Activated B cell treated with CpG ODN at 0.5 μM for 24 hours (primary cell): ENCODE results near the gene SDSL. TPM values are rescaled to one million over a fixed set of nuclear protein-coding genes. Genes with fewer than 3 reads are reported as not detected.

Experiments used
- ATAC-seq: fragments of 200-7000 bp; cut with Tn5 transposase; one replicate; pipeline ENCODE4 v1.10.0; 2021; ENCODE audit warnings: low read depth, mild to moderate bottlenecking, moderate library complexity
- CTCF ChIA-PET: fragments of 350-600 bp; sonication (Branson Sonifier 250); formaldehyde crosslinking; loops from one replicate; lab custom pipeline; 2021; ENCODE audit warnings: antibody characterized with exemption; lab: Charles Lee
- POLR2A ChIA-PET: fragments of 350-600 bp; sonication (Branson Sonifier 250); formaldehyde crosslinking; loops from one replicate; lab custom pipeline; 2021; ENCODE audit warnings: antibody characterized with exemption; lab: Charles Lee
- DNase-seq: peaks from one replicate; pipeline ENCODE4 v3.0.0; 2022
- H3K27ac Mint-ChIP-seq: one replicate; pipeline ENCODE4 v1.8.0; 2020; ENCODE audit warnings: mixed read lengths
- H3K27me3 Mint-ChIP-seq: one replicate; pipeline ENCODE4 v1.8.0; 2021; ENCODE audit warnings: mixed read lengths
- H3K36me3 Mint-ChIP-seq: one replicate; pipeline ENCODE4 v1.8.0; 2021; ENCODE audit warnings: low read depth, mixed read lengths
- H3K4me1 Mint-ChIP-seq: one replicate; pipeline ENCODE4 v1.8.0; 2021; ENCODE audit warnings: mixed read lengths
- H3K4me3 Mint-ChIP-seq: one replicate; pipeline ENCODE4 v1.8.0; 2020; ENCODE audit warnings: mild to moderate bottlenecking, mixed read lengths
- H3K9me3 Mint-ChIP-seq: one replicate; pipeline ENCODE4 v1.8.0; 2020; ENCODE audit warnings: mixed read lengths
- intact Hi-C: fragments of 100-400 bp; cut with micrococcal nuclease; formaldehyde crosslinking; loops from one replicate; pipeline ENCODE4 v1.15.1; 2024
- total RNA-seq: library from RNA; stranded (reverse); gene quantifications from 2 replicates; pipeline ENCODE4 v1.2.3, GENCODE V29; 2022
- TF ChIP-seq, protein P1 (sequence below): fragments of 200-600 bp; IDR thresholded peaks from one replicate; pipeline ENCODE4 v1.8.0; 2022; ENCODE audit warnings: antibody characterized with exemption, mild to moderate bottlenecking

SDSL gene, protein sequence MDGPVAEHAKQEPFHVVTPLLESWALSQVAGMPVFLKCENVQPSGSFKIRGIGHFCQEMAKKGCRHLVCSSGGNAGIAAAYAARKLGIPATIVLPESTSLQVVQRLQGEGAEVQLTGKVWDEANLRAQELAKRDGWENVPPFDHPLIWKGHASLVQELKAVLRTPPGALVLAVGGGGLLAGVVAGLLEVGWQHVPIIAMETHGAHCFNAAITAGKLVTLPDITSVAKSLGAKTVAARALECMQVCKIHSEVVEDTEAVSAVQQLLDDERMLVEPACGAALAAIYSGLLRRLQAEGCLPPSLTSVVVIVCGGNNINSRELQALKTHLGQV
- total RNA-seq = 0.20 and 1.2 TPM in 2 replicates

GRCh38 chr12:113422030-113422885, at the start of gene SDSL:
Gene SDSL (plus strand): TSS chr12:113422380. CDS start chr12:113427983, 5,603 bp downstream.
- no peaks in the 10 kb centered on the region for H3K36me3 Mint-ChIP-seq
- TF ChIP-seq, protein P1, sequence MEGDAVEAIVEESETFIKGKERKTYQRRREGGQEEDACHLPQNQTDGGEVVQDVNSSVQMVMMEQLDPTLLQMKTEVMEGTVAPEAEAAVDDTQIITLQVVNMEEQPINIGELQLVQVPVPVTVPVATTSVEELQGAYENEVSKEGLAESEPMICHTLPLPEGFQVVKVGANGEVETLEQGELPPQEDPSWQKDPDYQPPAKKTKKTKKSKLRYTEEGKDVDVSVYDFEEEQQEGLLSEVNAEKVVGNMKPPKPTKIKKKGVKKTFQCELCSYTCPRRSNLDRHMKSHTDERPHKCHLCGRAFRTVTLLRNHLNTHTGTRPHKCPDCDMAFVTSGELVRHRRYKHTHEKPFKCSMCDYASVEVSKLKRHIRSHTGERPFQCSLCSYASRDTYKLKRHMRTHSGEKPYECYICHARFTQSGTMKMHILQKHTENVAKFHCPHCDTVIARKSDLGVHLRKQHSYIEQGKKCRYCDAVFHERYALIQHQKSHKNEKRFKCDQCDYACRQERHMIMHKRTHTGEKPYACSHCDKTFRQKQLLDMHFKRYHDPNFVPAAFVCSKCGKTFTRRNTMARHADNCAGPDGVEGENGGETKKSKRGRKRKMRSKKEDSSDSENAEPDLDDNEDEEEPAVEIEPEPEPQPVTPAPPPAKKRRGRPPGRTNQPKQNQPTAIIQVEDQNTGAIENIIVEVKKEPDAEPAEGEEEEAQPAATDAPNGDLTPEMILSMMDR = no peak
- ChIA-PET POLR2A (interaction anchor here (0.7 to 1.0 kb wide), 4 partner anchors 38 to 214 kb away, joined by 3 to 6 read pairs (median 3); no protein-coding TSS in a partner anchor), CTCF (interaction anchor here (0.6 kb wide), 1 partner anchor 315 kb away, joined by 3 read pairs; no protein-coding TSS in a partner anchor)
- ATAC-seq = peak; percentile 92
- H3K27me3 Mint-ChIP-seq = peaks cover 14% of the 10 kb centered on the region
- DNase-seq = peak; percentile 41
- peaks cover 25% of the 10 kb centered on the region for H3K4me1 Mint-ChIP-seq
- peak within 1 kb of the TSS; percentile 67 for H3K4me3 Mint-ChIP-seq
- intact Hi-C loops = loop anchor here (1.0 to 2.0 kb wide), 2 partner anchors 63 to 88 kb away; partner anchors contain the start of gene PLBD2
- H3K27ac Mint-ChIP-seq = peak within 1 kb of the TSS; percentile 68
- H3K9me3 Mint-ChIP-seq = no peaks in the 10 kb centered on the region

DNA sequence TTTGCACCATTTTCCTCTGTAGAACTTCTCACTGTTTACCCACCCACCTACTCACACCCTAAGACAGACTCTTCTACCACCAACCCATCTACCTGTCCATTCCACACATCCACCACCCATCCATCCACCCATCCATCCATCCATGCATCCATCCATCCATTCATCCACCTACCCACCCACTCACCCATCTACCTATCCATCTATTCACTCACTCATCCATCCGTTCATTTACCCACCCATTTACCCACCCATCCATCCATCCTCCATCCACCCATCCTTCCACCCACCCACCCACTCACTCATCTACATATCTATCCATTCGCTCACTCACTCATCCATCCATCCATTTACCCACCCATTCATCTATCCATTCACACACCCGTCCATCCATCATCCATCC, 48.7 kb upstream of the SDSL start:
- intact Hi-C loops = no loop called here
- no peaks in the 10 kb centered on the region for H3K9me3 Mint-ChIP-seq
- H3K4me3 Mint-ChIP-seq = no peak overlapping the region
- ChIA-PET CTCF (no interaction called here), POLR2A (no interaction called here)
- ATAC-seq (no peak), DNase-seq (no peak)
- no peaks in the 10 kb centered on the region for H3K27me3 Mint-ChIP-seq
- no peak overlapping the region for H3K27ac Mint-ChIP-seq
- TF ChIP-seq, protein P1 = no peak
- H3K4me1 Mint-ChIP-seq = peaks cover 8% of the 10 kb centered on the region
- peaks cover 39% of the 10 kb centered on the region for H3K36me3 Mint-ChIP-seq

DNA sequence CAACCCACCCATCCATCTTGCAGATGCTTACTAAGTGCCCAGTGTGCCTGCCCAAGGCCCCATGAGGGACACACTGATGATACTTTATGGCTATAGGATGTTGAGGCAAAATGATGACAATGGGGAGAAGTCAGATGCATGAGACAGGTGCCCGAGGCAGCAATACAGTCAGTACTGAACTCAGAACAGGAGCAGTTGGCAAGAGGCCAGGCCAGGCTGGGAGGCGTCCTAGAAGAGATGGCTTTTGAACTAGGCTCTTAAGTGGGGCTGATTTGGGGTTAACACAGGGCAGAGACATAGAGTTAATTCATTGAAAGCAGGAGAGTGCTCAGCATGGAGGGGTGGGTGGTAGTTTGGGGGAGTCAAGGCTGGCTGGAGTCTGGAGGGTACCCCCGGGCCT, 48.2 kb upstream of the SDSL start:
- H3K27me3 Mint-ChIP-seq = no peaks in the 10 kb centered on the region
- ATAC-seq (no peak), DNase-seq (no peak)
- CTCF ChIA-PET = no interaction called here
- no peaks in the 10 kb centered on the region for H3K9me3 Mint-ChIP-seq
- TF ChIP-seq, protein P1 = no peak
- no peak overlapping the region for H3K27ac Mint-ChIP-seq
- H3K4me3 Mint-ChIP-seq = no peak overlapping the region
- intact Hi-C loops = no loop called here
- peaks cover 39% of the 10 kb centered on the region for H3K36me3 Mint-ChIP-seq
- POLR2A ChIA-PET = no interaction called here
- H3K4me1 Mint-ChIP-seq = peaks cover 8% of the 10 kb centered on the region

DNA sequence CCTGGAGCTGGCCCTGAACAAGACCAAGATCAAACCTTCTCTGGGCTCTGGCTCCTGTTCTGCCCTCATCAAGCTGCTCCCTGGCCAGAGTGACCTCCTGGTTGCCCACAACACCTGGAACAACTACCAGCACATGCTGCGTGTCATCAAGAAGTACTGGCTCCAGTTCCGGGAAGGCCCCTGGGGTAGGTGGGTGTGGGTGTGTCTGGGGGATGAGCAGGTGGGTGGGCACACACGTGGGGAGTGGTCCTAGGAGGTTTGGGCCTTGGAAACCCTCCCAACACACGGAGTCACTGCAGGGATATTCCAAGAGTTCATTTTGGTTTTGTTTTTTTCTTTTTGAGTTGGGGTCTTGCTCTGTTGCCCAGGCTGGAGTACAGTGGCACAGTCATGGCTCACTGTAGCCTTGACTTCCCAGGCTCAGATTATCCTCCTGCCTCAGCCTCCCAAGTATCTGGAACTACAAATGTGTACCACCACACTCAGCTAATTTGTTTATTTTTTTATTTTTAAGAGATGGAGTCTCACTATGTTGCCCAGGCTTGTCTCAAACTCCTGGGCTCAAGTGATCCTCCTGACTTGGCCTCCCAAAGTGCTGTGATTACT, 47.3 kb upstream of the SDSL start:
- H3K27ac Mint-ChIP-seq = no peak overlapping the region

More for the DNA sequence above, 47.3 kb upstream of the SDSL start:
- CTCF ChIA-PET = no interaction called here
- no peaks in the 10 kb centered on the region for H3K9me3 Mint-ChIP-seq
- no peak for DNase-seq
- H3K27me3 Mint-ChIP-seq = no peaks in the 10 kb centered on the region
- TF ChIP-seq, protein P1 = no peak
- H3K4me1 Mint-ChIP-seq = peaks cover 8% of the 10 kb centered on the region
- POLR2A ChIA-PET = no interaction called here
- H3K4me3 Mint-ChIP-seq = no peak overlapping the region
- no peak for ATAC-seq
- intact Hi-C loops = no loop called here
- H3K36me3 Mint-ChIP-seq = peaks cover 37% of the 10 kb centered on the region
